Peyer's patch (tissue), 4 donors: ENCODE results near the gene CRAMP1. TPM values are rescaled to one million over a fixed set of nuclear protein-coding genes. Genes with fewer than 3 reads are reported as not detected.

Experiments
- DNase-seq, 3 donors: peaks; one replicate each; pipeline ENCODE4 v3.0.0-alpha.2; 2017 to 2019
- H3K27ac ChIP-seq, 4 donors: fragments of 200-600 bp; sonication (generic); one replicate each; pipeline ENCODE4 v1.5.1; 2016 to 2019
- H3K27me3 ChIP-seq, 2 donors: fragments of 200-600 bp; sonication (generic); one replicate each; pipeline ENCODE4 v1.5.1; 2019
- H3K36me3 ChIP-seq, 3 donors: fragments of 200-600 bp; sonication (generic); one replicate each; pipeline ENCODE4 v1.5.1; 2016 to 2019
- H3K4me1 ChIP-seq, 4 donors: fragments of 200-600 bp; sonication (generic); one replicate each; pipeline ENCODE4 v1.5.1; 2016 to 2019
- H3K4me3 ChIP-seq, 4 donors: fragments of 200-600 bp; sonication (generic); 1 replicate in 3 of 4; 2 replicates in 1 of 4; pipeline ENCODE4 v1.5.1; 2016 to 2019; ENCODE audit warnings: mild to moderate bottlenecking in 1 of 4
- H3K9me3 ChIP-seq, 4 donors: fragments of 200-600 bp; sonication (generic); one replicate each; pipeline ENCODE4 v1.5.1; 2016 to 2019; ENCODE audit warnings: mild to moderate bottlenecking in 1 of 4
- CTCF ChIP-seq, 6 experiments: fragments of 450-650 bp in 4 of 6; fragments of 200-600 bp in 2 of 6; sonication (generic) in 1 of 6; IDR thresholded peaks; one replicate each; pipeline ENCODE4 v1.5.1; 2017 to 2019; ENCODE audit warnings: antibody characterized with exemption in 6 of 6, mild to moderate bottlenecking in 3 of 6, moderate library complexity in 1 of 6
- POLR2A ChIP-seq, 2 donors: fragments of 450-650 bp; IDR thresholded peaks; one replicate each; pipeline ENCODE4 v1.5.1; 2017; ENCODE audit warnings: antibody characterized with exemption in 2 of 2, mild to moderate bottlenecking in 2 of 2, moderate library complexity in 2 of 2
- total RNA-seq, 4 donors: library from RNA; depleted of rRNA; stranded (reverse); fragments of >200 nt; gene quantifications; one replicate each; pipeline ENCODE4 v1.1.0, GENCODE V29; 2016

CRAMP1 gene
- total RNA-seq, 4 donors from 2014 or later: 16.5 to 37.1 (median 20.0) TPM

- Histone ChIP-seq H3K27ac (no peak overlapping the region), H3K4me1 (no peaks in the 10 kb centered on the region), H3K27me3 (no peaks in the 10 kb centered on the region), H3K4me3 (no peak overlapping the region), H3K36me3 (peaks cover 0 to 98% (median 0%) of the 10 kb centered on the region in 3 donors), H3K9me3 (no peaks in the 10 kb centered on the region)
- TF ChIP-seq POLR2A (IDR thresholded peaks at IDR 0.05) (no peak), CTCF (IDR thresholded peaks at IDR 0.05) (no peak)
- DNase-seq: no peak
Observed at GRCh38 chr16:1670371-1670770, 58.2 kb downstream of the CRAMP1 start.

GRCh38 chr16:1670866-1671265 lies 58.7 kb downstream of the CRAMP1 start:
- Histone ChIP-seq H3K9me3 (no peaks in the 10 kb centered on the region), H3K4me1 (no peaks in the 10 kb centered on the region), H3K27me3 (no peaks in the 10 kb centered on the region), H3K4me3 (no peak overlapping the region), H3K27ac (no peak overlapping the region), H3K36me3 (peaks cover 0 to 98% (median 0%) of the 10 kb centered on the region in 3 donors)
- TF ChIP-seq CTCF (IDR thresholded peaks at IDR 0.05) (no peak), POLR2A (IDR thresholded peaks at IDR 0.05) (no peak)
- no peak for DNase-seq

- TF ChIP-seq POLR2A (IDR thresholded peaks at IDR 0.05) (no peak), CTCF (IDR thresholded peaks at IDR 0.05) (no peak)
- no peak overlapping the region for H3K27ac ChIP-seq
- H3K36me3 ChIP-seq: peaks cover 0 to 72% (median 0%) of the 10 kb centered on the region in 3 donors
- H3K4me3 ChIP-seq: no peak overlapping the region
- H3K9me3 ChIP-seq: no peaks in the 10 kb centered on the region
- no peak for DNase-seq
- H3K27me3 ChIP-seq: no peaks in the 10 kb centered on the region
- H3K4me1 ChIP-seq: no peaks in the 10 kb centered on the region
Observed at GRCh38 chr16:1673424-1674151, 61.4 kb downstream of the CRAMP1 start.

- TF ChIP-seq POLR2A (IDR thresholded peaks at IDR 0.05) (no peak), CTCF (IDR thresholded peaks at IDR 0.05) (no peak)
- Histone ChIP-seq H3K9me3 (no peaks in the 10 kb centered on the region), H3K27ac (no peak overlapping the region), H3K36me3 (peaks cover 0 to 65% (median 0%) of the 10 kb centered on the region in 3 donors), H3K4me1 (no peaks in the 10 kb centered on the region), H3K27me3 (no peaks in the 10 kb centered on the region), H3K4me3 (no peak overlapping the region)
- DNase-seq: no peak
Observed at GRCh38 chr16:1674306-1674705, 62.1 kb downstream of the CRAMP1 start.

GRCh38 chr16:1674751-1675664 lies 62.8 kb downstream of the CRAMP1 start:
- Histone ChIP-seq H3K27me3 (no peaks in the 10 kb centered on the region), H3K9me3 (no peaks in the 10 kb centered on the region), H3K27ac (no peak overlapping the region), H3K4me3 (no peak overlapping the region), H3K36me3 (peaks cover 0 to 58% (median 0%) of the 10 kb centered on the region in 3 donors), H3K4me1 (no peaks in the 10 kb centered on the region)
- DNase-seq: no peak
- TF ChIP-seq CTCF (IDR thresholded peaks at IDR 0.05): no peak
- TF ChIP-seq POLR2A (IDR thresholded peaks at IDR 0.05): no peak
